IMR-90 (cell line): Measurements from ENCODE around the gene PHETA1. TPM values are rescaled to one million over a fixed set of nuclear protein-coding genes. Genes with fewer than 3 reads are reported as not detected.

ENCODE experiments used
- ATAC-seq: fragments of 200-7000 bp; cut with Tn5 transposase; 2 replicates; pipeline ENCODE4 v1.9.1; 2020; ENCODE audit warnings: low read depth, mild to moderate bottlenecking, moderate library complexity
- BruUV-seq: library from RNA; stranded (reverse); fragments of 400-500 nt; replicated peaks from 2 replicates; lab custom pipeline; 2021; lab: Mats Ljungman, UMichigan
- CTCF ChIA-PET: fragments of 300-600 bp; formaldehyde crosslinking; extraction: SDS; loops from one replicate; lab custom pipeline; 2021; ENCODE audit warnings: antibody characterized with exemption; lab: Yijun Ruan, JAX
- POLR2A ChIA-PET: fragments of 300-600 bp; sonication (Branson Sonifier 250); formaldehyde crosslinking; loops from one replicate; lab custom pipeline; 2022; ENCODE audit warnings: antibody characterized with exemption; ENCODE audit not compliant: unreplicated experiment; lab: Charles Lee
- DNase-seq: peaks from one replicate; pipeline ENCODE4 v3.0.0; 2013
- H2AFZ ChIP-seq: replicated peaks from 2 replicates; pipeline ENCODE3; 2013; ENCODE audit warnings: low read length, mild to moderate bottlenecking; ENCODE audit not compliant: poor library complexity
- H2AK5ac ChIP-seq: 2 replicates; pipeline ENCODE4 v1.6.1; 2013; ENCODE audit warnings: low read depth, low read length, inconsistent platforms
- H2AK9ac ChIP-seq: replicated peaks from 2 replicates; pipeline ENCODE3; 2013; ENCODE audit warnings: mild to moderate bottlenecking, low read depth, low read length, moderate library complexity; ENCODE audit not compliant: poor library complexity
- H2BK120ac ChIP-seq: 2 replicates; pipeline ENCODE4 v1.6.1; 2013; ENCODE audit warnings: low read depth, low read length, inconsistent platforms
- H2BK15ac ChIP-seq: 3 replicates; pipeline ENCODE4 v1.6.1; 2013; ENCODE audit warnings: low read depth, low read length, inconsistent platforms
- H2BK20ac ChIP-seq: 2 replicates; pipeline ENCODE4 v1.6.1; 2013; ENCODE audit warnings: low read depth, mild to moderate bottlenecking, inconsistent platforms, low read length, moderate library complexity
- H2BK5ac ChIP-seq: 2 replicates; pipeline ENCODE4 v1.6.1; 2013; ENCODE audit warnings: mild to moderate bottlenecking, low read depth, low read length, inconsistent platforms; ENCODE audit not compliant: poor library complexity, severe bottlenecking
- H3K14ac ChIP-seq: replicated peaks from 2 replicates; pipeline ENCODE4 v1.6.1; 2013; ENCODE audit warnings: low read depth, low read length, inconsistent platforms
- H3K18ac ChIP-seq: 2 replicates; pipeline ENCODE4 v1.6.1; 2013; ENCODE audit warnings: low read depth, low read length, control low read depth
- H3K23ac ChIP-seq: 2 replicates; pipeline ENCODE4 v1.6.1; 2013; ENCODE audit warnings: low read depth, low read length, inconsistent platforms
- H3K27ac ChIP-seq: 2 replicates; pipeline ENCODE4 v1.5.1; 2013; ENCODE audit warnings: mild to moderate bottlenecking, control low read depth, low read length; ENCODE audit not compliant: insufficient read depth
- H3K27me3 ChIP-seq: 2 replicates; pipeline ENCODE4 v1.6.1; 2013; ENCODE audit warnings: low read length; ENCODE audit not compliant: control insufficient read depth, insufficient read depth
- H3K36me3 ChIP-seq: 2 replicates; pipeline ENCODE4 v1.6.1; 2013; ENCODE audit warnings: low read length, mixed read lengths; ENCODE audit not compliant: control insufficient read depth, insufficient read depth
- H3K4ac ChIP-seq: 2 replicates; pipeline ENCODE4 v1.6.1; 2013; ENCODE audit warnings: low read depth, low read length, inconsistent platforms
- H3K4me1 ChIP-seq: 2 replicates; pipeline ENCODE4 v1.6.1; 2013; ENCODE audit warnings: low read length, mixed read lengths; ENCODE audit not compliant: control insufficient read depth, insufficient read depth
- H3K4me2 ChIP-seq: 2 replicates; pipeline ENCODE4 v1.6.1; 2013; ENCODE audit warnings: low read depth, mild to moderate bottlenecking, control low read depth, low read length, moderate library complexity
- H3K4me3 ChIP-seq: 2 replicates; pipeline ENCODE4 v1.5.1; 2013; ENCODE audit warnings: low read depth, mild to moderate bottlenecking, control low read depth, low read length, moderate library complexity; ENCODE audit not compliant: insufficient read depth
- H3K56ac ChIP-seq: 2 replicates; pipeline ENCODE4 v1.6.1; 2013; ENCODE audit warnings: low read length, inconsistent platforms; ENCODE audit not compliant: insufficient read depth; ENCODE audit errors: extremely low read depth
- H3K79me1 ChIP-seq, 2 experiments: 2 replicates each; pipeline ENCODE4 v1.6.1; 2013; ENCODE audit warnings: low read length in 2 of 2, inconsistent platforms in 1 of 2, low read depth in 1 of 2
- H3K9ac ChIP-seq: 2 replicates; pipeline ENCODE4 v1.6.1; 2013; ENCODE audit warnings: low read depth, low read length, control low read depth
- H3K9me1 ChIP-seq: 2 replicates; pipeline ENCODE4 v1.6.1; 2013; ENCODE audit warnings: low read length, inconsistent platforms; ENCODE audit not compliant: insufficient read depth
- H3K9me3 ChIP-seq: 2 replicates; pipeline ENCODE4 v1.6.1; 2013; ENCODE audit warnings: low read length; ENCODE audit not compliant: control insufficient read depth, insufficient read depth
- H4K20me1 ChIP-seq: 2 replicates; pipeline ENCODE4 v1.6.1; 2013; ENCODE audit warnings: low read length, inconsistent platforms; ENCODE audit not compliant: insufficient read depth
- H4K5ac ChIP-seq: 2 replicates; pipeline ENCODE4 v1.6.1; 2013; ENCODE audit warnings: mild to moderate bottlenecking, low read depth, low read length, control low read depth
- H4K8ac ChIP-seq, 2 experiments: 2 replicates each; pipeline ENCODE4 v1.6.1; 2013; ENCODE audit warnings: low read depth in 2 of 2, low read length in 2 of 2, control low read depth in 1 of 2, inconsistent platforms in 1 of 2
- H4K91ac ChIP-seq: 2 replicates; pipeline ENCODE4 v1.6.1; 2013; ENCODE audit warnings: low read depth, low read length, inconsistent platforms; ENCODE audit not compliant: insufficient read depth
- CTCF ChIP-seq: conservative IDR thresholded peaks from 2 replicates; pipeline ENCODE4 v1.5.1; 2012; ENCODE audit warnings: mild to moderate bottlenecking, low read depth, low read length, improper control_type of control experiment
- FOS ChIP-seq: fragments of 150-350 bp; IDR thresholded peaks from 2 replicates; pipeline ENCODE4 v1.6.1; 2016; ENCODE audit warnings: low read depth, low read length
- POLR2A ChIP-seq: IDR thresholded peaks from 2 replicates; pipeline ENCODE4 v1.6.1; 2012; ENCODE audit warnings: mild to moderate bottlenecking, low read depth, low read length
- WGBS, 2 experiments: methylation state at CpG; one replicate each; pipeline versions ENCODE4 v1.1.5 to v1.1.7; 2013; ENCODE audit warnings: missing lambda C conversion rate in 2 of 2; ENCODE audit not compliant: insufficient read length in 1 of 2; ENCODE audit errors: extremely low coverage in 2 of 2; 5-methylcytosine and 5-hydroxymethylcytosine counted together
- dilution Hi-C: fragments of 300-500 bp; cut with HindIII; formaldehyde crosslinking; loops from one replicate; pipeline ENCODE4 v1.14.3; 2018; ENCODE audit warnings: low sequenced_read_pairs; ENCODE audit not compliant: unreplicated experiment
- in situ Hi-C: fragments of 300-500 bp; cut with MboI; formaldehyde crosslinking; loops from 3 replicates; pipeline ENCODE4 v1.14.3; 2019; ENCODE audit warnings: low sequenced_read_pairs, inconsistent platforms, mixed read lengths
- intact Hi-C: fragments of 100-400 bp; cut with micrococcal nuclease; formaldehyde crosslinking; loops from 2 replicates; pipeline ENCODE4 v1.10.0; 2022
- polyA plus RNA-seq, 3 experiments: library from polyadenylated mRNA; depleted of rRNA; stranded (reverse); fragments of >200 nt; gene quantifications; 2 replicates each; pipeline ENCODE4 v1.2.3, GENCODE V29; 2012; ENCODE audit warnings: low replicate concordance in 1 of 3
- total RNA-seq: library from RNA; depleted of rRNA; stranded (reverse); fragments of >200 nt; gene quantifications from 2 replicates; pipeline ENCODE4 v1.2.3, GENCODE V29; 2012
- TF ChIP-seq, protein P1 (sequence below): fragments of 150-350 bp; IDR thresholded peaks from 2 replicates; pipeline ENCODE4 v1.6.1; 2017; ENCODE audit warnings: mild to moderate bottlenecking, antibody characterized with exemption, low read length, low read depth

PHETA1 gene
- total and polyA plus RNA-seq, 2 of the 4 experiments (the other 2 are of a cell fraction), result 3.2 to 6.6 TPM

DNA sequence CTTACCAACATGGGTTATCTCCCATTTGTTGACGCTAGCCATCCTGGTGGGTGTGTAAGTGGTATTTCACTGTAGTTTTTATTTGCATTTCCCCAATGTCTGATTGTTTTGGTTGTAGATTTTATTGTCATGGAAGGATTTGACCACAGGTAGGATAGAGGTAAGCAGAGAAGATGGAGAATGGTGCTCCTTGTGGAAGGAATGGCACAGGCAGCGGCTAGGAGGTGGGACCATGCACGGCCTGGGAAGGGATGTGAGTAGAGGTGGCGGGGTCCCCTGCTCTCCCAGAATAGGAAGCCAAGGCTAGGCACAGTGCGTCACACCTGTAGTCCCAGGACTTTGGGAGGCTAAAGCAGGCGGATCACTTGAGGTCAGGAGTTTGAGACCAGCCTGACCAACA lies 41.4 kb downstream of the PHETA1 start:
- H2AK9ac ChIP-seq, result no peak overlapping the region
- ChIA-PET CTCF (no interaction called here), POLR2A (no interaction called here)
- H3K9me1 ChIP-seq, result no peaks in the 10 kb centered on the region
- no peak overlapping the region for H3K4me3 ChIP-seq
- no peak overlapping the region for H4K8ac ChIP-seq
- H3K9ac ChIP-seq, result no peak overlapping the region
- no peak overlapping the region for H3K27ac ChIP-seq
- H2BK120ac ChIP-seq, result no peak overlapping the region
- peaks cover 10% of the 10 kb centered on the region for H3K27me3 ChIP-seq
- H4K91ac ChIP-seq, result no peak overlapping the region
- no peaks in the 10 kb centered on the region for H4K20me1 ChIP-seq
- H3K23ac ChIP-seq, result no peak overlapping the region
- DNase-seq, result no peak
- no peaks in the 10 kb centered on the region for H3K36me3 ChIP-seq
- intact Hi-C loops (no loop called here), in situ Hi-C loops (no loop called here), dilution Hi-C loops (no loop called here)
- H2BK5ac ChIP-seq, result no peak overlapping the region
- peak overlapping the region; percentile 33 for H2AFZ ChIP-seq
- no peak overlapping the region for H3K18ac ChIP-seq
- H2BK15ac ChIP-seq, result no peak overlapping the region
- H3K4me1 ChIP-seq, result no peaks in the 10 kb centered on the region
- no peak overlapping the region for H2AK5ac ChIP-seq
- no peak overlapping the region for H3K56ac ChIP-seq
- no peak overlapping the region for H3K4me2 ChIP-seq
- no TSS peak for BruUV-seq
- H3K79me1 ChIP-seq, result no peaks in the 10 kb centered on the region
- no peak overlapping the region for H3K4ac ChIP-seq
- WGBS, 2 experiments, result 80% methylated on average over 1 of the region's 6 CpGs; no CpG with 5 or more reads in 1 of the 2 experiments
- H3K9me3 ChIP-seq, result no peaks in the 10 kb centered on the region
- no peak for ATAC-seq
- no peak overlapping the region for H2BK20ac ChIP-seq
- no peak overlapping the region for H4K5ac ChIP-seq
- TF ChIP-seq CTCF, result no peak
- TF ChIP-seq, protein P1, sequence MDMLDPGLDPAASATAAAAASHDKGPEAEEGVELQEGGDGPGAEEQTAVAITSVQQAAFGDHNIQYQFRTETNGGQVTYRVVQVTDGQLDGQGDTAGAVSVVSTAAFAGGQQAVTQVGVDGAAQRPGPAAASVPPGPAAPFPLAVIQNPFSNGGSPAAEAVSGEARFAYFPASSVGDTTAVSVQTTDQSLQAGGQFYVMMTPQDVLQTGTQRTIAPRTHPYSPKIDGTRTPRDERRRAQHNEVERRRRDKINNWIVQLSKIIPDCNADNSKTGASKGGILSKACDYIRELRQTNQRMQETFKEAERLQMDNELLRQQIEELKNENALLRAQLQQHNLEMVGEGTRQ, result no peak
- TF ChIP-seq POLR2A, result no peak
- no peak for TF ChIP-seq FOS
- no peak overlapping the region for H3K14ac ChIP-seq
